Hematopoietic multipotent progenitor cell (in vitro differentiated cells): ENCODE results near the gene CD19. TPM values are rescaled to one million over a fixed set of nuclear protein-coding genes. Genes with fewer than 3 reads are reported as not detected.
"Not testable (repeated sequence)": the region's sequence is repeated elsewhere in the genome, so short reads cannot be mapped to it uniquely, and the experiment has no call there.

Experiments used
- DNase-seq, 3 donors: peaks; one replicate each; pipeline ENCODE4 v3.0.0-alpha.2; 2011 to 2015; ENCODE audit warnings: low read depth in 2 of 3, low spot score in 2 of 3
- total RNA-seq: library from RNA; depleted of rRNA; stranded (reverse); fragments of >200 nt; gene quantifications from one replicate; pipeline ENCODE4 v1.2.3, GENCODE V29; 2012

The CD19 gene
- total RNA-seq, 1 donor = 1.6 TPM

- not testable (repeated sequence) for DNase-seq
Measured at GRCh38 chr16:28980330-28980729, 48.6 kb downstream of the CD19 start.

DNA sequence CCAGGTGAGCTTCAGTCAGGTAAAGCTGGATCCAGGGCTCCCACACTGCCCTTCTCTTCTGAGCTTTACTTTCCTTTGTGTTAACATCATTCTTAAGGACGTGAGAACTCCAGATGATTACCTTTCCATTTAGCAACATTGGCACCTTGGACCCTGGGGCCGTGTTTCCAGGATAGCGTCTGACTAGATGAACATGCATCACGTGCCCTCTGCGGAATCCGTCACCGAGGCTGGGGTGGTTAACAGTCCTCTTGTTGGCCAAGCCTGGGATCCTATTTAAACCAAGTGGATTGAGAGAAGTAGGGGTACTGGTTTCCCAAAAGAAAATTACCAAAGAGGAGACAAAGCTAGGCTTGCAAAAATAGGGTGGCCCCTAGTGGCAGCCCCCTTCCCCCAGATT lies 49.2 kb downstream of the CD19 start:
- DNase-seq = no peak

DNA sequence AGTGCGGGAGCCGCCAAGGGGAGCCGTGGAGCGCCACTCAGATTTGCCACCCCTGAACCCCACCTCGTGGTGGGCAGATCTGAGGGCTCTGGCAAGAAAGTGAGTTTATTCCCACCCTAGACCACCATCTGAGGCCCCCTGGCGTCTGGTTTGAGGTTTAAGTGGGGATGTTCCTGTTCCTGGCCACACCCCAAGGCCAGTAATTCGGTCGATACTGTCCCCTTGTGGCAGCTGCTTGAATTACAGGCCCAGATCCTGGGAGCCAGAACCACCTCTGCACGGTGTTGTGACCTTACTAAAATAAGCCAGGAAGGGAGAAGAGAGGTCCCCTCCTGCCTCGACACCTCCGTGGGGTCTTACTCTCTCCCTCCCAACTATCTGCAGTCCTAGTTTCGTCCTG lies 49.7 kb downstream of the CD19 start:
- DNase-seq = peak in 2 of 3 donors; percentile 28 to 59

DNA sequence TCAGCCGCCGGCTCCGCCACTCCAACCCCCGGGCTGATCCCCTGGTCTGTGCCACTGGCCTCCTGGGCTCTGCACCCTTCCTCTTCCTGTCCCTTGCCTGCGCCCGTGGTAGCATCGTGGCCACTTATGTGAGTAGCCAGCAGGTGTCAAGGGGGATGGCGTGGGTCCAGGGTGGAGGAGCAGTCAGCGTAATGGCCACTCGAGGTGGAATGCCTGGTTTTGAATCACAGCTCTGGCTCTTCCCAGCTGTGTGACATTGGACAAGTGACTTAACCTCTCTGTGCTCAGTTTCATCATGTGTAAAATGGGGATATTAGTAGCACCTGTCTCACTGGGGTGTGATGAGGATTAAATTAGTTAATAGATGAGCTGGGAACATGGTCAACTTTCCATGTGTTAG lies 50.6 kb downstream of the CD19 start:
- no peak for DNase-seq

GRCh38 chr16:28982949-28983348 lies 51.2 kb downstream of the CD19 start:
- DNase-seq = no peak

DNA sequence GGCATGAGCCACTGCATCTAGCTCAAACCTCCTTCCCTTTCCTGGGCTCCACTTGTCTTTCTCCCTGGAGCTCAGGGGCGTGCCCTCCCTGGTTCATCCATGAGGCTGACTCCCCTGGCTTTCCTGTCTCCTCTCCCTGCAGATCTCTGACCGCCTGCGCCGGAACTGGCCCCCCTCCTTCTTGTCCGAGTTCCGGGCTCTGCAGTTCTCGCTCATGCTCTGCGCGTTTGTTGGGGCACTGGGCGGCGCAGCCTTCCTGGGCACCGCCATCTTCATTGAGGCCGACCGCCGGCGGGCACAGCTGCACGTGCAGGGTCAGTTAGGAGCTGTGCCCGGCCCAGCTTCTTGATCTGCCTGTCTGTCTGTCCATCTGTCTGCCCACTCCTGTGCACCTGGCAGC lies 51.9 kb downstream of the CD19 start:
- DNase-seq = no peak

- DNase-seq = no peak
Measured at GRCh38 chr16:28984091-28984490, 52.3 kb downstream of the CD19 start.

GRCh38 chr16:28984619-28985135 lies 52.9 kb downstream of the CD19 start, which contains the start of gene LAT:
TSS of gene LAT (plus strand) at chr16:28985052. CDS start at chr16:28985418, 366 bp downstream.
- DNase-seq = peak in 2 of 3 donors; percentile 79 to 80

DNA sequence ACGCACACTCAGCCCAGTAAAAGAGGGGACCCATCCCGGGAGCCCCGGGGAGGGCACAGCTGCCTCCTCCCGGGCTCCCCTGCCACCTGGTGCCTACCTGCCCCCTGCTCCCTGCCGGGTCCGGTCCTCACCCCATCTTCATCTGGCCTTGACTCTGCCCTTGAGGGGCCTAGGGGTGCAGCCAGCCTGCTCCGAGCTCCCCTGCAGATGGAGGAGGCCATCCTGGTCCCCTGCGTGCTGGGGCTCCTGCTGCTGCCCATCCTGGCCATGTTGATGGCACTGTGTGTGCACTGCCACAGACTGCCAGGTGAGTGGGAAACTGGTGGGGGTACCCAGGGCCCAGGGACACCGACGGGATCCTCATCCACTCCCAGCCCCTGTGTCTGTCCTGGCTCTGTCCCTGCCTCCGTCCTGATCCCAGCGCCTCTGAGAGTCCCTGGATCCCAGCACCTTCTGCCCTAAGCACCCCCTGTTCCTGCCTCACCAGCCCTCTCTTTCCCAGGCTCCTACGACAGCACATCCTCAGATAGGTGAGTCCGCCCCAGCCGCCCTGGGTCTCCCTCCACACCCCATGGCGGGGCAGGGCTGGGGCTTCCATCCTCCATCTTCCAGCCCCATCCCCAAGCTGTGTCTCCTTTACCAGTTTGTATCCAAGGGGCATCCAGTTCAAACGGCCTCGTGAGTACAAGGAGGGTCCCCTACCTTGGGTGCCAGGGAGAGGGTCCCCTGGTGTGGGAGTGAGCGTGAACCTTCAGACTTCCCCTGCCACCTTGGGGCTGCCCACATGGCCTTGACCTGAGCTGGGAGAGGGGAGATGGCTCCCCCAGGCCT lies 53.7 kb downstream of the CD19 start:
- DNase-seq = no peak

DNA sequence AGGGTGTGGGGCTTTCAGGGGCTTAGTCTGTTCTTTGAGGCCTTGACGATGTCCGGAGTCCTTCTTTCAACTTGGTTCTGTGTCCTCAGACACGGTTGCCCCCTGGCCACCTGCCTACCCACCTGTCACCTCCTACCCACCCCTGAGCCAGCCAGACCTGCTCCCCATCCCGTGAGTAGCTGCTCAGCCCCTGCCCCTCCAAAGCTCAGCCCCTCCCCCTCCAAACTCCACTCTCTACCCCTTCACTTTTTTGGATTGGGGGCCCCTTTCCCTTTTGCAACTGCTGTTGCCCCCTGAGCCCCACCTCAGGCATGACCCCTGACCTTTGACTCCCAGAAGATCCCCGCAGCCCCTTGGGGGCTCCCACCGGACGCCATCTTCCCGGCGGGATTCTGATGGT lies 54.3 kb downstream of the CD19 start:
- no peak for DNase-seq

- DNase-seq = no peak
Measured at GRCh38 chr16:28986492-28986891, 54.7 kb downstream of the CD19 start.

GRCh38 chr16:28987170-28987853 lies 55.5 kb downstream of the CD19 start:
- DNase-seq = no peak

Other genes with a start within 250 kb of the CD19 start
- 361 TPM for gene EIF3C, start 220.5 kb upstream of the CD19 start, total RNA-seq
- 0.54 TPM for gene NPIPB9, start 180.2 kb upstream of the CD19 start, total RNA-seq
- gene ATXN2L, start 109.0 kb upstream of the CD19 start, total RNA-seq = 98.0 TPM
- gene TUFM, start 85.6 kb upstream of the CD19 start, total RNA-seq = 162 TPM
- gene SH2B1, start 68.1 kb upstream of the CD19 start, total RNA-seq = 35.0 TPM
- 0.54 TPM for gene ATP2A1, start 53.5 kb upstream of the CD19 start, total RNA-seq
- 51.7 TPM for gene RABEP2, start 6.7 kb upstream of the CD19 start, total RNA-seq
- 30.2 TPM for gene NFATC2IP, start 19.0 kb downstream of the CD19 start, total RNA-seq
- gene SPNS1, start 42.8 kb downstream of the CD19 start, total RNA-seq = 35.5 TPM
- gene LAT, start 53.1 kb downstream of the CD19 start, total RNA-seq = 3.0 TPM